ENCODE data around the gene SUB1. TPM values are rescaled to one million over a fixed set of nuclear protein-coding genes. Genes with fewer than 3 reads are reported as not detected.
"Not testable (repeated sequence)": the region's sequence is repeated elsewhere in the genome, so short reads cannot be mapped to it uniquely, and the experiment has no call there.

SUB1 gene
- total and polyA plus RNA-seq, 4 experiments from 2014 or later = 204 to 578 (median 357) TPM

DNA sequence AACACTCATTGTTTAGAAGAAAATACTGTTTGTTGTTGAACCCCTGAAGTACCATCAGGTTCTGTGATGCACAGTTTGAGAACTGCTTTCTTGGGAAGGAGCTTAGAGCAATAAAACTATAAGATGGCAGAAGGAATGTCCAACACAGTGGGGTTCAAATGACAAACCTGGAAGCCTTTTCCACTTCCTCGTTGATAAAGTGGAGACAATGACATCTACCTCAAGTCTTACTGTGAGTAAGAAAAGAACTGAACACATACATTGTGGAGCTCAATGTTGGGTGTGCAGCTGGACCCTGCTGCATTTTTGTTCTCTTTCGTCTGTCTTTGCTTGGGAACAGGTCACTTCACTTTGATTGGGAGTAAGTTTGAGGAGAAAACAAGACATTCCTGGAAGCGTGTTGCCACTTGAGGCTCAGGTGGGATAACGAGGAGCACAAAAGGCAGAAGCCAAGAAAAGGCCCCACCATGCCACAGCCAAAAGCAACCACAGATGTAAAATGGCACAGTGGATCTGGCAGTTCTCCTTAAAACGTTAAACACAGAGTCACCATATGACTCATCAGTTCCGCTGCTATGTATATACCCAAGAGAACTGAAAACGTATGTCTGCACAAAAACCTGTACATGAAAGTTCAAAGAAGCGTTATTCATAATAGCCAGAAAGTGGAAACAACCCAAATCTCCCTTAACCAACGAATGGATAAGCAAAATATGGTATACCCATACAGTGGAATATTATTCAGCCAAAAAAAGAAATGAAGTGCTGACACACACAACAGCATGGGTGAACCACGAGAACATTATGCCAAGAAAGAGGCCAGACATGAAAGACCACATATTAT lies 42.9 kb upstream of the SUB1 start:
- ChIA-PET CTCF (ENCODE audit: partially characterized antibody) (interaction anchor here (0.9 to 1.4 kb wide), 3 partner anchors 9 to 48 kb away, joined by 3 to 5 read pairs (median 4); no protein-coding TSS in a partner anchor), POLR2A (ENCODE audit: partially characterized antibody) (no interaction called here)
- Histone ChIP-seq H3K36me3 (ENCODE audit: insufficient read depth, low read length) (no peaks in the 10 kb centered on the region), H3K4me1 (ENCODE audit: insufficient read depth, low read length) (peaks cover 21% of the 10 kb centered on the region), H3K4me3 (ENCODE audit: low read length in 2 of 2) (no peak overlapping the region), H3K27ac (ENCODE audit: low read depth, low read length) (no peak overlapping the region), H3K27me3 (ENCODE audit: insufficient read depth, low read length) (no peaks in the 10 kb centered on the region), H3K9me3 (ENCODE audit: control insufficient read depth in 1 of 2, low read length in 2 of 2) (no peaks in the 10 kb centered on the region)
- no peaks in the 10 kb centered on the region for H3K9me3 Mint-ChIP-seq
- H3K4me3 Mint-ChIP-seq = no peak overlapping the region
- no peaks in the 10 kb centered on the region for H3K27me3 Mint-ChIP-seq
- H3K4me1 Mint-ChIP-seq = peaks cover 15 to 45% (median 28%) of the 10 kb centered on the region in 4 donors
- peak overlapping the region; percentile 3 to 67 (median 43) for H3K27ac Mint-ChIP-seq
- no peak for DNase-seq
- intact Hi-C loops (cut with micrococcal nuclease) = no loop called here
- peaks cover 4 to 9% of the 10 kb centered on the region in 2 donors for H3K36me3 Mint-ChIP-seq

DNA sequence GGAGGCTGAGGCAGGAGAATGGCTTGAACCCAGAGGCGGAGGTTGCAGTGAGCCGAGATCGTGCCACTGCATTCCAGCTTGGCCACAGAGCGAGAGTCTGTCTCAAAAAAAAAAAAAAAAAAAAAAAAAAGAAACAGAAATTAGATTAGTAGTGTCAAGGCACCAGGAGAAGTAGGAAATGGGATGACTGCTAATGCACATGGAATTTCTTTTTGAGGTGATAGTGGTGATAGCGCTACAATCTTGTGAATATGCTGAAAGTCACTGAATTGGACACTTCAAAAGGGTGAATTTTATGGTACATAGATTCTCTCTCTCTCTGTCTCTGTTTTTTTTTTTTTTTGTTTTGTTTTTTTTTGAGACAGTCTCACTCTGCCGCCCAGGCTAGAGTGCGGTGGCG lies 42.1 kb upstream of the SUB1 start:
- H3K9me3 ChIP-seq (ENCODE audit: control insufficient read depth in 1 of 2, low read length in 2 of 2) = no peaks in the 10 kb centered on the region
- H3K27ac ChIP-seq (ENCODE audit: low read depth, low read length) = no peak overlapping the region
- CTCF ChIA-PET (ENCODE audit: partially characterized antibody) = no interaction called here
- Mint-ChIP-seq H3K36me3 (peaks cover 4 to 7% of the 10 kb centered on the region in 2 donors), H3K9me3 (no peaks in the 10 kb centered on the region), H3K27ac (no peak overlapping the region), H3K27me3 (no peaks in the 10 kb centered on the region), H3K4me3 (no peak overlapping the region), H3K4me1 (peaks cover 9 to 40% (median 21%) of the 10 kb centered on the region in 4 donors)
- no peak for DNase-seq
- POLR2A ChIA-PET (ENCODE audit: partially characterized antibody) = no interaction called here
- H3K4me1 ChIP-seq (ENCODE audit: insufficient read depth, low read length) = peaks cover 12% of the 10 kb centered on the region
- H3K4me3 ChIP-seq (ENCODE audit: low read length in 2 of 2) = no peak overlapping the region
- no peaks in the 10 kb centered on the region for H3K36me3 ChIP-seq (ENCODE audit: insufficient read depth, low read length)
- H3K27me3 ChIP-seq (ENCODE audit: insufficient read depth, low read length) = no peaks in the 10 kb centered on the region
- intact Hi-C loops (cut with micrococcal nuclease) = no loop called here

DNA sequence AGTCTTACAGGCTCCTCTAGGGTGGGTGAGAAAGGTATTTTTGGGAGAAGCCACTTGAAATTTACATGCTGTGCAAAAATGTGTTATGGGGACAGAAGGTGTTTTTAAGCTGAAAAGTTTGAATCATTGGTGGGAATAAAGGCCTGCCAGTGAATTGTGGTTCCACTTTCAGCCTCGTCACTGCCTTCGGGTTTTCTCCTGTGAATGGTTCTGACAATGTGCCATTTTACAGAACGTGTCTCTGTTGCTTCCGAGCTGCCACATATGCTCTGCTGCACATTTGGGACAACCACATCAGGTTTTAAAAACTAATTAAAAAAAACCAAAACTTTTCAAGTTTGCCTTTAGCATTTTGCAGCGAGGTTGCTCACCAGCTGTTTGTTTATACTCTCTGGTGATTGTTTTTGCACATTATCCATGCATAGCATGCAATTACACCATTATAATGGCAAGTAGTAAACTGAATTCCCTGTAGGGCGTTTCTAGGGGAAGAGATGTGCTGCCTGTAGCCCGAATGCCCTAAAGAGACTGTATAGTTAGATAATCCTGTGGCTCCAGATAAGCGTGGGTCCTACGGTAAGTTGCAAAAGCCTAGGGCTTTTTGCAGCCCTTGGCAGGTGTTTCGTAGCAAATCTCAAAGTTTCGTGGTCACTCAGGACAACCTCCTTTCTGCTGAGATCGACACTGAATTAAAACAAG lies 40.1 kb upstream of the SUB1 start:
- Mint-ChIP-seq H3K9me3 (no peaks in the 10 kb centered on the region), H3K27ac (no peak overlapping the region), H3K4me3 (no peak overlapping the region), H3K27me3 (no peaks in the 10 kb centered on the region), H3K4me1 (peaks cover 10 to 26% (median 14%) of the 10 kb centered on the region in 4 donors), H3K36me3 (peaks cover 7 to 10% of the 10 kb centered on the region in 2 donors)
- CTCF ChIA-PET (ENCODE audit: partially characterized antibody) = interaction anchor here (1.0 to 3.2 kb wide), 3 partner anchors 45 to 56 kb away, joined by 3 to 9 read pairs (median 8); no protein-coding TSS in a partner anchor
- H3K27ac ChIP-seq (ENCODE audit: low read depth, low read length) = no peak overlapping the region
- POLR2A ChIA-PET (ENCODE audit: partially characterized antibody) = interaction anchor here (1.6 kb wide), 1 partner anchor 40 kb away, joined by 4 read pairs; the partner anchor contains the start of gene SUB1
- DNase-seq = no peak
- intact Hi-C loops (cut with micrococcal nuclease) = no loop called here
- H3K4me3 ChIP-seq (ENCODE audit: low read length in 2 of 2) = no peak overlapping the region
- no peaks in the 10 kb centered on the region for H3K36me3 ChIP-seq (ENCODE audit: insufficient read depth, low read length)
- H3K9me3 ChIP-seq (ENCODE audit: control insufficient read depth in 1 of 2, low read length in 2 of 2) = no peaks in the 10 kb centered on the region
- no peaks in the 10 kb centered on the region for H3K27me3 ChIP-seq (ENCODE audit: insufficient read depth, low read length)
- peaks cover 9% of the 10 kb centered on the region for H3K4me1 ChIP-seq (ENCODE audit: insufficient read depth, low read length)

DNA sequence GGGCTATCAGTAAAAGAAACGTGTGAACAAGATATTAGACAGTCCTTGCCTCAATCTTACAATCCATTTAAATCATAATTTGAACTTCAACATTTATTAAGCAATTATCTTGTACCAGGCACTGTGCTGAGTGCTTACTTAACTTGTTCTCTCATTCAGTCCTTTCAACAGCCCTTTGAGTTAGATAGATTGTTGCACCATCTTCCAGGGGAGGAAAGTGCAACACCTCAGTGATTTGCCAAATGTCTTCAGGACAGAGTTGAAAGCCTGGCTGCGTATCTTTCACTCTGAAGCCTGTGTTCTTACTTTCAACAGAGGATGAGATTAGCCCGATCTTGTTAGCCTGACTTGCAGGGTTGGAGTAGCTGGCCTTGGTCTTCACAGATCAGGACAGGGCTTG lies 34.2 kb upstream of the SUB1 start:
- H3K4me3 ChIP-seq (ENCODE audit: low read length in 2 of 2) = no peak overlapping the region
- no peaks in the 10 kb centered on the region for H3K9me3 ChIP-seq (ENCODE audit: control insufficient read depth in 1 of 2, low read length in 2 of 2)
- H3K36me3 ChIP-seq (ENCODE audit: insufficient read depth, low read length) = no peaks in the 10 kb centered on the region
- H3K27me3 Mint-ChIP-seq = no peaks in the 10 kb centered on the region
- peaks cover 3% of the 10 kb centered on the region for H3K4me1 ChIP-seq (ENCODE audit: insufficient read depth, low read length)
- H3K36me3 Mint-ChIP-seq = peaks cover 11 to 14% of the 10 kb centered on the region in 2 donors
- peaks cover 0 to 2% (median 0%) of the 10 kb centered on the region in 8 donors for H3K9me3 Mint-ChIP-seq
- no peak overlapping the region for H3K27ac ChIP-seq (ENCODE audit: low read depth, low read length)
- ChIA-PET CTCF (ENCODE audit: partially characterized antibody) (interaction anchor here (1.6 to 1.7 kb wide), 2 partner anchors 20 to 61 kb away, joined by 5 read pairs; no protein-coding TSS in a partner anchor), POLR2A (ENCODE audit: partially characterized antibody) (no interaction called here)
- no peak for DNase-seq
- no peak overlapping the region for H3K4me3 Mint-ChIP-seq
- H3K27me3 ChIP-seq (ENCODE audit: insufficient read depth, low read length) = no peaks in the 10 kb centered on the region
- no peak overlapping the region for H3K27ac Mint-ChIP-seq
- intact Hi-C loops (cut with micrococcal nuclease) = no loop called here
- peaks cover 9 to 19% (median 14%) of the 10 kb centered on the region in 4 donors for H3K4me1 Mint-ChIP-seq

DNA sequence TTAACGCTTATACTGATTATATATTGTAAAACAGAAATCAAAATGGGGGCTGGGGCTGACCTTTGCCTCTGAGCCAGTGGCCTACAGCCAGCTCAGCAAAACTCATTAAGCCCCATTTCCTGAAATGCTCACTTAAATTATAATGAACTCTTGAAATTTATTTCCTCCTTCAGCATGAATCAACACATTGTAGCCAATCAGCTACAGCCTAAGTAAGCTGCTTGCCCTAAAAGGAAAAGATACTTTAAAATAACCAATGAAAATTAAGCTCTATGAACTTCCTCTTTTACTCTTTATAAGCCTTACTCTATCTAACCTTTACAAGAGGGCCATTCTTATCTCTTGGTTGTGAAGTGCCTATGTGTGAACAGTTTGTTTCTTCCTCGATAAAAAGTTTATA lies 33.5 kb upstream of the SUB1 start:
- Histone ChIP-seq H3K27ac (ENCODE audit: low read depth, low read length) (no peak overlapping the region), H3K27me3 (ENCODE audit: insufficient read depth, low read length) (no peaks in the 10 kb centered on the region), H3K4me1 (ENCODE audit: insufficient read depth, low read length) (peaks cover 3% of the 10 kb centered on the region), H3K36me3 (ENCODE audit: insufficient read depth, low read length) (no peaks in the 10 kb centered on the region), H3K4me3 (ENCODE audit: low read length in 2 of 2) (no peak overlapping the region), H3K9me3 (ENCODE audit: control insufficient read depth in 1 of 2, low read length in 2 of 2) (no peaks in the 10 kb centered on the region)
- no peak overlapping the region for H3K4me3 Mint-ChIP-seq
- intact Hi-C loops (cut with micrococcal nuclease) = no loop called here
- peaks cover 9 to 19% (median 14%) of the 10 kb centered on the region in 4 donors for H3K4me1 Mint-ChIP-seq
- no peaks in the 10 kb centered on the region for H3K27me3 Mint-ChIP-seq
- peaks cover 11 to 14% of the 10 kb centered on the region in 2 donors for H3K36me3 Mint-ChIP-seq
- POLR2A ChIA-PET (ENCODE audit: partially characterized antibody) = no interaction called here
- no peak overlapping the region for H3K27ac Mint-ChIP-seq
- DNase-seq = no peak
- CTCF ChIA-PET (ENCODE audit: partially characterized antibody) = interaction anchor here (1.5 to 1.7 kb wide), 3 partner anchors 21 to 62 kb away, joined by 3 to 5 read pairs (median 5); no protein-coding TSS in a partner anchor
- H3K9me3 Mint-ChIP-seq = peaks cover 0 to 2% (median 0%) of the 10 kb centered on the region in 8 donors

DNA sequence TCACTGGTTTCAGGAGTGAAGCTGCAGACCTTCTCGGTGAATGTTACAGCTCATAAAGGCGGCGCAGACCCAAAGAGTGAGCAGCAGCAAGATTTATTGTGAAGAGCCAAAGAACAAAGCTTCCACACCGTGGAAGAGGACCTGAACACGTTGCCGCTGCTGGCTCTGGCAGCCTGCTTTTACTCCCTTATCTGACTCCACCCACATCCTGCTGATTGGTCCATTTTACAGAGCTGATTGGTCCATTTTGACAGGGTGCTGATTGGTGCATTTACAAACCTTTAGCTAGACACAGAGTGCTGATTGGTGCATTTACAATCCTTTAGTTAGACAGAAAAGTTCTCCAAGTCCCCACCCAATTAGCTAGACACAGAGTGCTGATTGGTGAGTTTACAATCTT lies 32.9 kb upstream of the SUB1 start:
- Mint-ChIP-seq H3K4me1 (peaks cover 9 to 19% (median 14%) of the 10 kb centered on the region in 4 donors), H3K36me3 (peaks cover 11 to 14% of the 10 kb centered on the region in 2 donors)
- H3K9me3 Mint-ChIP-seq; H3K27ac ChIP-seq (ENCODE audit: low read depth, low read length); POLR2A ChIA-PET (ENCODE audit: partially characterized antibody); H3K27me3 Mint-ChIP-seq; H3K9me3 ChIP-seq (ENCODE audit: control insufficient read depth in 1 of 2, low read length in 2 of 2); H3K4me3 Mint-ChIP-seq; H3K4me3 ChIP-seq (ENCODE audit: low read length in 2 of 2); DNase-seq; intact Hi-C loops (cut with micrococcal nuclease); H3K4me1 ChIP-seq (ENCODE audit: insufficient read depth, low read length); H3K36me3 ChIP-seq (ENCODE audit: insufficient read depth, low read length); H3K27me3 ChIP-seq (ENCODE audit: insufficient read depth, low read length); H3K27ac Mint-ChIP-seq: not testable (repeated sequence)
- CTCF ChIA-PET (ENCODE audit: partially characterized antibody) = interaction anchor here (1.5 to 1.7 kb wide), 3 partner anchors 21 to 62 kb away, joined by 3 to 5 read pairs (median 5); no protein-coding TSS in a partner anchor

DNA sequence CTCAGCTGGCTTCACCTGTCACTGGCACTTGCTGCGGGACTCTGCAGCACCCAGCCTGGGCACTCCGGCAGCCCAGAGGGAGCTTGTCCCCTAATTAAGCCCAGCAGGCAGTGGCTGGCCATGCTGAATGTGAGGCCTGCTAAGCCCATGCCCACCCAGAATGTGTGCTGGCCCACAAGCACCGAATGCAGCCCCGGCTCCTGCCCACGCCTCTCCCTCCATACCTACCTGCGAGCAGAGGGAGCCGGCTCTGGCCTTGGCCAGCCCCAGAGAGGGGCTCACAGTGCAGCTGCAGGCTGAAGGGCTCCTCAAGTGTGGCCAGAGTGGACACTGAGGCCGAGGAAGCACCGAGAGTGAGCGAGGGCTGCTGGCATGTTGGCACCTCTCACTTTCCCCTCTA lies 32.4 kb upstream of the SUB1 start:
- no peak overlapping the region for H3K27ac Mint-ChIP-seq
- Histone ChIP-seq H3K27ac (ENCODE audit: low read depth, low read length) (no peak overlapping the region), H3K4me3 (ENCODE audit: low read length in 2 of 2) (no peak overlapping the region), H3K4me1 (ENCODE audit: insufficient read depth, low read length) (peaks cover 3% of the 10 kb centered on the region), H3K27me3 (ENCODE audit: insufficient read depth, low read length) (no peaks in the 10 kb centered on the region), H3K36me3 (ENCODE audit: insufficient read depth, low read length) (no peaks in the 10 kb centered on the region), H3K9me3 (ENCODE audit: control insufficient read depth in 1 of 2, low read length in 2 of 2) (no peaks in the 10 kb centered on the region)
- no peaks in the 10 kb centered on the region for H3K27me3 Mint-ChIP-seq
- H3K36me3 Mint-ChIP-seq = peaks cover 11 to 14% of the 10 kb centered on the region in 2 donors
- H3K9me3 Mint-ChIP-seq = peaks cover 0 to 2% (median 0%) of the 10 kb centered on the region in 8 donors
- DNase-seq = no peak
- intact Hi-C loops (cut with micrococcal nuclease) = no loop called here
- H3K4me1 Mint-ChIP-seq = peaks cover 9 to 19% (median 14%) of the 10 kb centered on the region in 4 donors
- POLR2A ChIA-PET (ENCODE audit: partially characterized antibody) = no interaction called here
- no peak overlapping the region for H3K4me3 Mint-ChIP-seq
- CTCF ChIA-PET (ENCODE audit: partially characterized antibody) = interaction anchor here (1.5 to 1.7 kb wide), 2 partner anchors 22 to 37 kb away, joined by 3 to 5 read pairs; no protein-coding TSS in a partner anchor

Data from CD4-positive, alpha-beta memory T cell (primary cell).